ENCODE data around the gene BEND2.

- TF ChIP-seq POLR2A (IDR thresholded peaks at IDR 0.05): no peak
- TF ChIP-seq, protein P1, sequence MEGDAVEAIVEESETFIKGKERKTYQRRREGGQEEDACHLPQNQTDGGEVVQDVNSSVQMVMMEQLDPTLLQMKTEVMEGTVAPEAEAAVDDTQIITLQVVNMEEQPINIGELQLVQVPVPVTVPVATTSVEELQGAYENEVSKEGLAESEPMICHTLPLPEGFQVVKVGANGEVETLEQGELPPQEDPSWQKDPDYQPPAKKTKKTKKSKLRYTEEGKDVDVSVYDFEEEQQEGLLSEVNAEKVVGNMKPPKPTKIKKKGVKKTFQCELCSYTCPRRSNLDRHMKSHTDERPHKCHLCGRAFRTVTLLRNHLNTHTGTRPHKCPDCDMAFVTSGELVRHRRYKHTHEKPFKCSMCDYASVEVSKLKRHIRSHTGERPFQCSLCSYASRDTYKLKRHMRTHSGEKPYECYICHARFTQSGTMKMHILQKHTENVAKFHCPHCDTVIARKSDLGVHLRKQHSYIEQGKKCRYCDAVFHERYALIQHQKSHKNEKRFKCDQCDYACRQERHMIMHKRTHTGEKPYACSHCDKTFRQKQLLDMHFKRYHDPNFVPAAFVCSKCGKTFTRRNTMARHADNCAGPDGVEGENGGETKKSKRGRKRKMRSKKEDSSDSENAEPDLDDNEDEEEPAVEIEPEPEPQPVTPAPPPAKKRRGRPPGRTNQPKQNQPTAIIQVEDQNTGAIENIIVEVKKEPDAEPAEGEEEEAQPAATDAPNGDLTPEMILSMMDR (IDR thresholded peaks at IDR 0.05): no peak
Observed at GRCh38 chrX:18179446-18179845, 41.2 kb downstream of the BEND2 start.

Measured in sigmoid colon (tissue), 3 donors.